Measurements from ENCODE around the gene PDE1A.
"Not testable (repeated sequence)": the region's sequence is repeated elsewhere in the genome, so short reads cannot be mapped to it uniquely, and the experiment has no call there.

Gene PDE1A

DNA sequence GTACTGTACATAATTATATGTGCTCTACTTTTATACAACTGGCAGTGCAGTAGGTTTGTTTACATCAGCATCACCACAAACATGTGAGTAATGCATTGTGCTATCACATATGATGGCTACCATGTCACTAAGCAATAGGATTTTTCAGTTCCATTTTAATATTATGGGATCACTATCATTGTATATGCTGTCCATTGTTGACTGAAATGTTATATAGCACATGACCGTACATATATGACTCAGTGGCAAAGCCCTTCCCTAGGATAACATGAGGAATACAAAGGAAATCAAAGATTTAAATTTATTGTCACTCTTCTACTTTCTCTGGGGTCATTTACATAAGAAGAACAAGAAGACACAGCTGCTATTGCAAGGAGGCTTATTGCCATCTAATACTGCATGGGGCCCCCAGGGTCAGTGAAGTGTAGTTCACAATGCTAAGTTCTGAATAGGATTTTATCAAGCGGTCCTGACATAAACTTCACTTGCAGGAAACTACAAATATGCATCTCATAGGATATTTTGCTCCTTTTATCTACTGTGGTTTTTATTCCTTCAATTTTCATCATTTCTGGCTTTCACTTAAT is 21.8 kb downstream of the PDE1A start:
- DNase-seq, result no peak

- no peak for DNase-seq
These were observed 22.7 kb downstream of the PDE1A start for GRCh38 chr2:182404092-182404491.

GRCh38 chr2:182393270-182393760 is 33.5 kb downstream of the PDE1A start:
- DNase-seq, result no peak

- no peak for DNase-seq
These were observed 35.4 kb downstream of the PDE1A start for GRCh38 chr2:182391443-182391842.

- not testable (repeated sequence) for DNase-seq
These were observed 40.5 kb downstream of the PDE1A start for GRCh38 chr2:182386267-182386880.

- DNase-seq, result no peak
These were observed 42.0 kb downstream of the PDE1A start for GRCh38 chr2:182384860-182385259.

GRCh38 chr2:182381225-182381624 is 45.6 kb downstream of the PDE1A start:
- DNase-seq, result no peak

- no peak for DNase-seq
These were observed 47.6 kb downstream of the PDE1A start for GRCh38 chr2:182379241-182379640.

GRCh38 chr2:182378759-182379158 is 48.1 kb downstream of the PDE1A start:
- DNase-seq, result no peak

- DNase-seq, result no peak
These were observed 49.4 kb downstream of the PDE1A start for GRCh38 chr2:182377467-182377866.

DNA sequence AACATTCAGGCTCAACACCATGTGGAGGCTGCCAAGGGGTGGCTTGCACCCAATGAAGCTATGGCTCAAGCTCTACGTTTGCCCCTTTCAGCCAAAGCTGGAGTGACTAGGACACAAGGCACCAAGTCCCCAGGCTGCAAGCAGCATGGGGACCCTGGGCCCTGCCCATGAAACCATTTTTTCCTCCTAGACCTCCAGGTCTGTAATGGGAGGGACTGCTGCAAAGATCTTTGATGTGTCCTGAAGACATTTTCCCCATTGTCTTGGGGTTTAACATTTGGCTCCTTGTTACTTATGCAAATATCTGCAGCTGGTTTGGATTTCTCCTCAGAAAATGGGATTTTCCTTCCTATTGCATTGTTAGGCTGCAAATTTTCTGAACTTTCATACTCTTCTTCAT is 51.0 kb downstream of the PDE1A start:
- DNase-seq, result no peak

GRCh38 chr2:182372661-182373060 is 54.2 kb downstream of the PDE1A start:
- no peak for DNase-seq

- DNase-seq, result no peak
These were observed 57.8 kb downstream of the PDE1A start for GRCh38 chr2:182368996-182369395.

GRCh38 chr2:182368446-182368845 is 58.4 kb downstream of the PDE1A start:
- no peak for DNase-seq

DNA sequence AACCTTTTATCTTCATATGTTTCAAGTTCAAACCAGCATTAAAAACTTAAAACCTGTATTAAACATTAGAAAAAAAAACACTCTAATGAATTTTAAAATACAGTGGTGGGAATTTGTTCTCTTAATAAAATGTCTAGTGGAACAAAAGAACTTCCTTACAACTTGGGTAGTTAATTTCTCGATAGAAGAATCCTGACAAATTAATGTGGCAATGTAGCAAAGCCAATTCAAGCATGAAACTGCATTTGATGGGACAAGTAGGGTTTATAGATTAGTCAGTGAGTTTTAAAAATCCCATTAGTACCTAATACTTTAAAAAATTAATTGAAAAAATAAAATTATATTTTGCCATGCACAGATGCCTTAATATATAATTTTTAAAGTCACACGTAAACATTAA is 59.4 kb downstream of the PDE1A start:
- no peak for DNase-seq

DNA sequence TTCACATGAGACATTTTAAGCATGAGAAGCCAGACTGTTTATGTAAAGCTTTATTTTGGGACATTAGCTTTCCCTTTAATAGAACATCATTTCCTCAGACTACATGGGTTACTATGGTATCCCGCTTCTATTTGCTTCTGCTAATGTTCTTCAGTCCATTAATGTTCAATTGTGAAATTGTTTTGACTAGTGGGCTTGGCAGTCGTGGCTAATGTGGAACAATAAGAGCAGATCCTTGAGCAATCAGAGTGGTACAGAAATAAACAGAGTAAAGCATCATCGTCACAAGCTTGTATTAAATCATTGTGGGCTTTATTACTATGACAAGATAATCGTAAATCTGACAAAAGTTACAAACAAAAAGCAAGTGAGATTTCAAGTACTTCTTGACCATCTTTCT is 60.2 kb downstream of the PDE1A start:
- DNase-seq, result no peak

- no peak for DNase-seq
These were observed 61.0 kb downstream of the PDE1A start for GRCh38 chr2:182365855-182366254.

GRCh38 chr2:182361477-182361876 is 65.4 kb downstream of the PDE1A start:
- no peak for DNase-seq

GRCh38 chr2:182360663-182361260 is 66.1 kb downstream of the PDE1A start:
- DNase-seq, result no peak

- no peak for DNase-seq
These were observed 66.7 kb downstream of the PDE1A start for GRCh38 chr2:182359990-182360662.

GRCh38 chr2:182359027-182359989 is 67.5 kb downstream of the PDE1A start:
- no peak for DNase-seq

GRCh38 chr2:182358601-182359000 is 68.2 kb downstream of the PDE1A start:
- DNase-seq, result no peak

DNA sequence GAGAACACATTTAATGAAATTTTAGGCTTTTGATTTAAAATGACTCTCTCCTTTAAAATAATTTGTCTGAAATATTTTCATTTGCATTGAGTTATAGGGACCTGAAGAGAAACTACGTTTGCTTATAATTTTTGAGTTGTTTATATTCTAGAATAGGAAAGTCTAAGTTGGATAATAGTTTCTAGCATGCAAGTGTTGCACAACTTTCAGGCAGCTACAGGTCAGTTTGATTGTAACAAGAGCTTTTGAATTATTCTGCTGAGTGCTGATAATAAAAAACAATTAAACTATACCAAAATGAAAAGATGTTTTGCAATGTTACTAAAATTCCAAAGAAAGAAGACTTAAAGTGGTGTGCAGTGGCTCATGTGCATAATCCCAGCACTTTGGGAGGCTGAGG is 71.0 kb downstream of the PDE1A start:
- DNase-seq, result no peak

Data from activated CD4-positive, CD25-positive, alpha-beta regulatory T cell (primary cell).